GM23248 (cell line): Measurements from ENCODE around the gene NSD2.

Source experiments
- EZH2 ChIP-seq: fragments of 200-600 bp; sonication (generic); IDR thresholded peaks from 2 replicates; pipeline ENCODE4 v1.6.1; 2018; ENCODE audit warnings: antibody characterized with exemption, mild to moderate bottlenecking; ENCODE audit not compliant: insufficient read depth, poor library complexity, severe bottlenecking
- EZH2phosphoT487 ChIP-seq: fragments of 200-600 bp; sonication (generic); IDR thresholded peaks from 2 replicates; pipeline ENCODE4 v1.6.1; 2018; ENCODE audit warnings: antibody characterized with exemption, moderate library complexity, mild to moderate bottlenecking, low read depth; ENCODE audit not compliant: insufficient read depth

GRCh38 chr4:1967512-1968149, 96.4 kb downstream of the NSD2 start:
- no peak for TF ChIP-seq EZH2phosphoT487
- TF ChIP-seq EZH2, result no peak
